Mucosa of rectum (tissue), 2 donors: ENCODE results near the gene RHPN2.
"Not testable (repeated sequence)": the region's sequence is repeated elsewhere in the genome, so short reads cannot be mapped to it uniquely, and the experiment has no call there.

Source experiments
- H3K27ac ChIP-seq, 2 donors: one replicate each; pipeline ENCODE4 v1.7.0; 2013; ENCODE audit warnings: inconsistent platforms in 2 of 2, low read depth in 2 of 2, low read length in 2 of 2
- H3K27me3 ChIP-seq, 2 donors: one replicate each; pipeline ENCODE4 v1.7.0; 2013; ENCODE audit warnings: low read length in 2 of 2; ENCODE audit not compliant: control insufficient read depth in 2 of 2, insufficient read depth in 2 of 2
- H3K36me3 ChIP-seq, 2 donors: one replicate each; pipeline ENCODE4 v1.7.0; 2013; ENCODE audit warnings: low read length in 2 of 2; ENCODE audit not compliant: control insufficient read depth in 2 of 2, insufficient read depth in 2 of 2
- H3K4me1 ChIP-seq, 2 donors: one replicate each; pipeline ENCODE4 v1.7.0; 2013; ENCODE audit warnings: low read length in 2 of 2, mild to moderate bottlenecking in 1 of 2; ENCODE audit not compliant: control insufficient read depth in 2 of 2, insufficient read depth in 2 of 2
- H3K4me3 ChIP-seq, 2 donors: one replicate each; pipeline ENCODE4 v1.7.0; 2013; ENCODE audit warnings: low read length in 2 of 2
- H3K9ac ChIP-seq, 2 donors: one replicate each; pipeline ENCODE4 v1.7.0; 2013; ENCODE audit warnings: low read length in 2 of 2, low read depth in 1 of 2, mild to moderate bottlenecking in 1 of 2
- H3K9me3 ChIP-seq, 2 donors: one replicate each; pipeline ENCODE4 v1.7.0; 2013; ENCODE audit warnings: low read length in 2 of 2; ENCODE audit not compliant: control insufficient read depth in 2 of 2
- donor health status: healthy.
- donor health status: Normal muscosa, but diverticular disease.

The RHPN2 gene

DNA sequence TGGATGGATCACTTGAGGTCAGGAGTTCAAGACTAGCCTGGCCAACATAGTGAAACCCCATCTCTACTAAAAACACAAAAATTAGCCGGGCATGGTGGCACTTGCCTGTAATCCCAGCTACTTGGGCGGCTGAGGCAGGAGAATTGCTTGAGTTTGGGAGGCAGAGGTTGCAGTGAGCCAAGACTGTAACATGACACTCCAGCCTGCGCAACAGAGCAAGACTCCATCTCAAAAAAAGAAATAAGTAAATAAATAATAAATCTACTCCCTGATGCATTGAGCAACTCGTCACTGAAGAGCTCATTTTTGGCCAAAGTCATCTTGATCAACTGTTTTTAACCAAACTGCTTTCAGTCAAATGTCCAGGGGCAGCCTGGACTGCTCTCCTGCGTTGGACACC, 123.4 kb downstream of the RHPN2 start:
- H3K27ac ChIP-seq, result not testable (repeated sequence)

GRCh38 chr19:32936065-32936464, 128.6 kb downstream of the RHPN2 start:
- H3K36me3 ChIP-seq, result peaks cover 6 to 10% of the 10 kb centered on the region in 2 donors
- H3K27ac ChIP-seq, result no peak overlapping the region
- H3K4me1 ChIP-seq, result no peaks in the 10 kb centered on the region
- H3K27me3 ChIP-seq, result no peaks in the 10 kb centered on the region
- H3K4me3 ChIP-seq, result no peak overlapping the region
- H3K9ac ChIP-seq, result no peak overlapping the region
- H3K9me3 ChIP-seq, result no peaks in the 10 kb centered on the region

More for the DNA sequence above, 123.4 kb downstream of the RHPN2 start:
- not testable (repeated sequence) for H3K4me1 ChIP-seq, H3K27me3 ChIP-seq, H3K4me3 ChIP-seq, H3K9me3 ChIP-seq, H3K9ac ChIP-seq
- peaks cover 13 to 28% of the 10 kb centered on the region in 2 donors for H3K36me3 ChIP-seq

DNA sequence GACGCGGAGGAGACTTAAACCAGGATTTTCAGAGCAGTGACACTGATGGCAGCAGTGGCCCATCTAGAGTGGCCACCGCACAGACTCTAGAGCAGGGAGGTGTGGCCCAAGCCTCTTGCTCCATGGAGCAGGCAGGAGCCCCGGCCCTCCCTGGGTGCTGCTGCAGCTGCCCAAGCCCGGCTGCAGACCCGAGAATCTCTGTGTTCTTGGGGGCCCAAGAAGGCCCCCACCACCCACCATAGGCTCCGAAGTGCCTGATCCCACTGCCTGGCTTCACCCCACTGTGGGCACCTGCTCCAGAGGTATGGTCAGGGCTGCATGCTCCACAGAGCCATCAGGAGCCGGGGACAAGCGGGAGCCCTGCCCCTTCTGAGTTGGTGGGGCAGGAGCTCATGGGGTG, 129.1 kb downstream of the RHPN2 start:
- Histone ChIP-seq H3K9ac (no peak overlapping the region), H3K27ac (no peak overlapping the region), H3K36me3 (peaks cover 6 to 10% of the 10 kb centered on the region in 2 donors), H3K4me3 (no peak overlapping the region), H3K9me3 (no peaks in the 10 kb centered on the region), H3K4me1 (no peaks in the 10 kb centered on the region), H3K27me3 (no peaks in the 10 kb centered on the region)

GRCh38 chr19:32933571-32933970, 131.1 kb downstream of the RHPN2 start:
- H3K4me1 ChIP-seq, result no peaks in the 10 kb centered on the region
- no peak overlapping the region for H3K4me3 ChIP-seq
- peaks cover 14 to 18% of the 10 kb centered on the region in 2 donors for H3K36me3 ChIP-seq
- H3K27me3 ChIP-seq, result no peaks in the 10 kb centered on the region
- no peaks in the 10 kb centered on the region for H3K9me3 ChIP-seq
- no peak overlapping the region for H3K27ac ChIP-seq
- H3K9ac ChIP-seq, result no peak overlapping the region

GRCh38 chr19:32930567-32930966, 134.1 kb downstream of the RHPN2 start:
- Histone ChIP-seq H3K4me1 (no peaks in the 10 kb centered on the region), H3K4me3 (no peak overlapping the region), H3K9ac (no peak overlapping the region), H3K36me3 (peaks cover 12 to 13% of the 10 kb centered on the region in 2 donors), H3K27ac (no peak overlapping the region), H3K9me3 (peaks cover 0 to 3% of the 10 kb centered on the region in 2 donors), H3K27me3 (no peaks in the 10 kb centered on the region)

DNA sequence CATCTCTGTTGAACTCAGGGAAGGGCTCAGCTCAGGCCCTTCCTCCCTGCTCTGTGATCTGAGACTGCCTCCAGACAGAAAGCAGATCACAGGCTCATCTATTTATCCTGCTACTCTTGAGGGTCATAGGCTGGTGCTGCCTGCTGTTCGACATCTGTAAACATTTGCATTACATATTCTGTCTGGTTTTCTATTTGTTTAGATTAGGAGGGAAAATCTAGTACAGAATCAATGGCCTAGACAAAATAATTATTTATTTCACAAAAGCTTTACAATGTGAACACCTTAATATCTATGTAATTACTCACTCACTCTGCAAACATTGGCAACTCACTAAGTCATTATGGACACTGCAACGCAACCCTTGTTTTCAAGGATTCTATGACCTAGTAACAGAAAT, 135.9 kb downstream of the RHPN2 start:
- Histone ChIP-seq H3K36me3 (peaks cover 13 to 14% of the 10 kb centered on the region in 2 donors), H3K27ac (no peak overlapping the region), H3K4me1 (peaks cover 0 to 9% of the 10 kb centered on the region in 2 donors), H3K9me3 (peaks cover 0 to 3% of the 10 kb centered on the region in 2 donors), H3K9ac (no peak overlapping the region), H3K4me3 (no peak overlapping the region), H3K27me3 (no peaks in the 10 kb centered on the region)
